Stromal cell of bone marrow (primary cell): ENCODE results near the gene ARGLU1.

Source experiments
- DNase-seq: peaks from one replicate; pipeline ENCODE4 v3.0.0-alpha.2; 2012; ENCODE audit warnings: low read depth

Gene ARGLU1

GRCh38 chr13:106541826-106542225 is 26.1 kb downstream of the ARGLU1 start:
- DNase-seq: no peak

- DNase-seq: no peak
These were observed 27.3 kb downstream of the ARGLU1 start for GRCh38 chr13:106540613-106541012.

- DNase-seq: no peak
These were observed 30.4 kb downstream of the ARGLU1 start for GRCh38 chr13:106537521-106537920.

GRCh38 chr13:106536244-106537034 is 31.5 kb downstream of the ARGLU1 start:
- peak; percentile 61 for DNase-seq

- DNase-seq: peak; percentile 72
These were observed 32.2 kb downstream of the ARGLU1 start, which contains the start of gene EFNB2 for GRCh38 chr13:106535552-106536243. TSS of gene EFNB2 (minus strand) at chr13:106535662. CDS start at chr13:106534964, 698 bp downstream.

- no peak for DNase-seq
These were observed 33.0 kb downstream of the ARGLU1 start for GRCh38 chr13:106534639-106535551.

- no peak for DNase-seq
These were observed 33.8 kb downstream of the ARGLU1 start for GRCh38 chr13:106533943-106534638.

GRCh38 chr13:106533101-106533942 is 34.6 kb downstream of the ARGLU1 start:
- peak; percentile 59 for DNase-seq

- DNase-seq: no peak
These were observed 35.6 kb downstream of the ARGLU1 start for GRCh38 chr13:106532111-106532929.

GRCh38 chr13:106530980-106531481 is 36.9 kb downstream of the ARGLU1 start:
- no peak for DNase-seq

GRCh38 chr13:106530171-106530851 is 37.6 kb downstream of the ARGLU1 start:
- DNase-seq: no peak

GRCh38 chr13:106529415-106530170 is 38.3 kb downstream of the ARGLU1 start:
- no peak for DNase-seq

GRCh38 chr13:106528718-106529414 is 39.1 kb downstream of the ARGLU1 start:
- no peak for DNase-seq

- DNase-seq: no peak
These were observed 40.1 kb downstream of the ARGLU1 start for GRCh38 chr13:106527826-106528225.

GRCh38 chr13:106527445-106527801 is 40.5 kb downstream of the ARGLU1 start:
- DNase-seq: no peak

GRCh38 chr13:106526738-106527444 is 41.0 kb downstream of the ARGLU1 start:
- DNase-seq: no peak

GRCh38 chr13:106525865-106526264 is 42.1 kb downstream of the ARGLU1 start:
- DNase-seq: no peak
